HS-27A (cell line): ENCODE data around the gene SEPTIN14.
"Not testable (repeated sequence)": the region's sequence is repeated elsewhere in the genome, so short reads cannot be mapped to it uniquely, and the experiment has no call there.

Experiments used
- DNase-seq: peaks from one replicate; pipeline ENCODE4 v3.0.0-alpha.2; 2012; ENCODE audit warnings: low read depth, missing footprints

Gene SEPTIN14

GRCh38 chr7:55862652-55863051, at the start of gene SEPTIN14:
Gene SEPTIN14 (minus strand): TSS chr7:55862752. CDS start chr7:55861996, 756 bp downstream.
- not testable (repeated sequence) for DNase-seq

DNA sequence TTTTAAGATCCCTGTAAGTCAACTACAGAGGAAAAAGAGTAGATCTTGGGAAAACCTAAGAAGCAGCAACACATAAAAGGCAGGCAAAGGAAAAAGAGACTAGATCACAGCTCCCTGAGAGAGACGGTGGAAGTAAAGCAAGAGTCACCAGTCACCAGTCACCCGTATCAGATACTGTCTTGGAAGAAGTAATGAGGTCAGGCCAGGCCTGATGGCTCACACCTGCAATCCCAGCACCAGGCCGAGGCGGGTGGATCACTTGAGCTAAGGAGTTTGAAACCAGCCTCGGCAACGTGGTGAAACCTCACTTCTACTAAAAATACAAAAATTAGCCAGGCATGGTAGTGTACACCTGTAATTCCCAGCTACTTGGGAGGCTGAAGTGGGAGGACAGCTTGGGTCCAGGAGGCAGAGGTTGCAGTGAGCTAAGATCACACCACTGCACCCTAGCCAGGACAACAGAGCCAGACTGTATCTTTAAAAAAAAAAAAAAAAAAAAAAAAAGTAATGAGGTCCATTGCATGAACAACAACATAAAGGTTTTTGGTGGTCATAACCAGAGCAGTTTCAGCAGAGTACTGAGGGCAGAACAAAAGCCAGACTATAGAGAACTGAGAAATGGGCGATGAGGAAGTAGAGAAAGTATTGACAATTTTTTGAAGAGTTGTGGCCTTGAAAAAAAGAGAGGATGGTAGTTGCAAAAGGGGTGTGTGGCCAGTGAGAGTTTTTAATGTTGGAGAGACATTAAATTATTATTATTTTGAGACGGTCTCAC, 41.6 kb upstream of the SEPTIN14 start:
- no peak for DNase-seq

DNA sequence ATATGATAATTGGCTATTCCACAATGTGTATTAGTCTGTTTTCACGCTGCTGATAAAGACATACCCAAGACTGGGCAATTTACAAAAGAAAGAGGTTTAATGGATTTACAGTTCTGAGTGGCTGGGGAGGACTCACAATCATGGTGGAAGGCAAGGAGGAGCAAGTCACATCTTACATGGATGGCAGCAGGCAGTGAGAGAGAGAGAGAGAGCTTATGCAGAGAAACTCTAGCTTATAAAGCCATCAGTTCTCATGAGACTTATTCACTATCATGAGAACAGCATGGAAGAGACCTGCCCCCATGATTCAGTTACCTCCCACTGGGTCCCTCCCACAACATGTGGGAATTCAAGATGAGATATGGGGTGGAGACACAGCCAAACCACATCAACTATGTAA, 38.5 kb upstream of the SEPTIN14 start:
- DNase-seq = not testable (repeated sequence)

DNA sequence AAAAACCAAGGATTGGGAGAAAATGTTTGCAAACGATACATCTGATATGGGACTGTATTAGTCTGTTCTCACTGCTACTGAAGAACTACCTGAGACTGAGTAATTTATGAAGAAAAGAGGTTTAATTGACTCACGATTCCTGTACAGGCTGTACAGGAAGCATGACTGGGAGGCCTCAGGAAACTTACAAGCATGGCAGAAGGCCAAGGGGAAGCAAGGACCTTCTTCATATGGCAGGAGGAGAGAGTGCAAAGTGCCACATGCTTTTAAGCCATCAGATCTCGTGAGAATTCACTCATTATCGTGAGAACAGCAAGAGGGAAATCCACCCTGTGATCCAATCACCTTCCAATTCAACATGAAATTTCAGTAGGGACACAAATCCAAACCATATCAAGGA, 35.7 kb upstream of the SEPTIN14 start:
- no peak for DNase-seq

- DNase-seq = no peak
Observed at GRCh38 chr7:55895021-55895420, 32.5 kb upstream of the SEPTIN14 start.

DNA sequence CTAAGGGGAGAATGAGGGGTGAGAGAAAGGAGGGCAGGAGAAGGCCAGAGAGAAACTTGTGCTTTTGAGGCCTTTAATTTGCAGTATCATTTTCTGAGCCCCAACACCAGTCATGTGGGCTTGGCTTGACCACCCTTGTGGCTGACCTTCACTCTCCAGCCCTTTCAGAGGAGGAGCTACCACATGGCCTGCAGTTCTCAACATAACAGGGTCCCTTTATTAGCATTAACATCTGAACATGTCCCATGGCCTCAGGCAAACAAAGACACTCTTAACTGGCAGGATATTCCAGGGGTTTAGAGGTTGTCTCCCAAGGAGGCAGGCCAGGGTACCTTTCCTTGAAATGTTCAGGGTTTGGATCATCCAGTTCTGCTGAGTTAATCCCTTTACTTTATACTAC, 31.4 kb upstream of the SEPTIN14 start:
- no peak for DNase-seq

- not testable (repeated sequence) for DNase-seq
Observed at GRCh38 chr7:55888378-55888777, 25.8 kb upstream of the SEPTIN14 start.

DNA sequence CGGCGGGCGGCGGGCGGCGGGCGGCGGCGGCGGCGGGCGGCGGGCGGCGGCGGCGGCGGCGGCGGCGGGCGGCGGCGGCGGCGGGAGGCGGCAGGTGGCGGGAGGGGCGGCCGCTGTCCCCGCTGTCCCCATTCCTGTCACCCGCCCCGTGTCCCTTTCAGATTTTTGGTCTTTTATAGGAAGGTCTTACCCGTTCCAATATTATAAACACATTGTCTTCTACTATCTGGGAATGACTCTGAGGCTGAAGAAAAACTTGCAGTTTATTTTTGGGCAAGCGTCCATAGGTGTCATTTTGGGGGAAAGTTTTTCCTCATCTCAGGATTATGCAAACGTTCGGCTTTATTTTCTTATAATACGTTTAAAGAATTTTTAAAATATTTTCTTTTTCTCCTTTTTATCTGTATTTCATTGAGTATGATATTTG, 25.3 kb upstream of the SEPTIN14 start:
- DNase-seq = no peak

DNA sequence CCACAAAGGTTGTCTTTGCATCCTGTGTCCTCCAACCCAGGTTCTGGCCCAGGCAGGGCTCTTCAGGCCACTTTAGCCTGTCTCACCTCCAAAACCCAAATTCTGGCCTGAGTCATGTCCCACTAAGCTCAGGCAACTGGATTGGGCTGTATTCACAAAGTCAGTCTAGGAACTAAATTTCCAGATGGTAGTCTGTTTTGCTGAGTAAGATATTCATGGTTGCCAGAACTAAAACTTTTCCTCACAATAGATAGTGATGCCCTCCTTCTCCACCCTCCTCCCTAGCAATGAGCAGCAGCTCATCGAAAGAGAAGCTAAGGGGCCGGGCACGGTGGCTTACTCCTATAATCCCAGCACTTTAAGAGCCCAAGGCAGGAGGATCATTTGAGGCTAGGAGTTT, 21.8 kb upstream of the SEPTIN14 start:
- no peak for DNase-seq

- no peak for DNase-seq
Observed at GRCh38 chr7:55878691-55879090, 16.1 kb upstream of the SEPTIN14 start.

GRCh38 chr7:55877308-55877707, 14.8 kb upstream of the SEPTIN14 start:
- DNase-seq = no peak

DNA sequence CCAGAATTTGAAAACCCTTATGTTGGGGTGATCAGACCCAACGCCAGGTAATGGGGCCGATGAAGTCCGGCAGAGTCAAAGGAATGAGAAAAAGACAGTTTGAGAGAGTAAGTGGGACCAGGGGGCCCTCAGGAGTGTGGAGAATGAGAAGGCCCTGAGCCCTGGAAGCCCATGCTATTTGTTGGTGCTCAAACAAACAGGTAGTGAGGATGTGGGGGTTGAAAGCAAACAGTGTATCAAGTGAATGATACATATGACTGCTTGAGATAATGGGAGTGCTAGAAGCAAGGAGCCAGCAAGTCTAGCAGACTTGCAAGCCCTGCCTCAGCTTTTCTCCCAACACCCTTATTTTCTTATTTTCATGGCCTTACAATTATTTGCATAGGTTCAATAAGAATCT, 11.2 kb upstream of the SEPTIN14 start:
- DNase-seq = no peak

DNA sequence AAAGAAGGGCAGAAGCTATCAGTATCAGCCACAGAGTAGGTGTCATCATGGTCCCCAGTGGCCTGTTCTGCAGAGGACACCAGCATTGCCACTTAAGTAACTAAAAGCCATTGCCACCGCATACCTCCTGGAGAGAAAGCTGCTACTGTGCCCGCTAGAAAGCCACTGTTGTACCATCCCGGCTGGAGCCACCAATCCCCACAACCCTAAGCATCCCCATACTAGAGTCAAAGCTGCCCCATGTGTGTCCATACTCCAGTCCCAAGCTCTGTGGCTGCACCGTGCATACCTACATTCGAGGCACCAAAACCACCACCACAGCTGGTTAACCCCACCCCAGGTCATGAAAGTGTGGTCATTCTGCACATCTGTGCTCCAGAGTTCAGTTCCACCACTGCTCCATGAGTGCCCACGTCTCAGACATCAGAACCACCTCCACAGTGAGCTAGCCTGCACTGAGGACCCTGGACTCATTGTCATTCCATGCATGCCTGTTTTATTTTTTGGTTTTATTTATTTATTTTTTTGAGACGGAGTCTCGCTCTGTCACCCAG, 9.5 kb upstream of the SEPTIN14 start:
- DNase-seq = no peak

DNA sequence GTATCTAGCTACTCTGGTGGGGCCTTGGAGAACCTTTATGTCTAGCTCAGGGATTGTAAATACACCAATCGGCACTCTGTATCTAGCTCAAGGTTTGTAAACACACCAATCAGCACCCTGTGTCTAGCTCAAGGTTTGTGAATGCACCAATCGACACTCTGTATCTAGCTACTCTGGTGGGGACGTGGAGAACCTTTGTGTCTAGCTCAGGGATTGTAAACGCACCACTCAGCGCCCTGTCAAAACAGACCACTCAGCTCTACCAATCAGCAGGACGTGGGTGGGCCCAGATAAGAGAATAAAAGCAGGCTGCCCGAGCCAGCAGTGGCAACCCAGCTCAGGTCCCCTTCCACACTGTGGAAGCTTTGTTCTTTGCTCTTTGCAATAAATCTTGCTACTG, 6.4 kb upstream of the SEPTIN14 start:
- DNase-seq = not testable (repeated sequence)

DNA sequence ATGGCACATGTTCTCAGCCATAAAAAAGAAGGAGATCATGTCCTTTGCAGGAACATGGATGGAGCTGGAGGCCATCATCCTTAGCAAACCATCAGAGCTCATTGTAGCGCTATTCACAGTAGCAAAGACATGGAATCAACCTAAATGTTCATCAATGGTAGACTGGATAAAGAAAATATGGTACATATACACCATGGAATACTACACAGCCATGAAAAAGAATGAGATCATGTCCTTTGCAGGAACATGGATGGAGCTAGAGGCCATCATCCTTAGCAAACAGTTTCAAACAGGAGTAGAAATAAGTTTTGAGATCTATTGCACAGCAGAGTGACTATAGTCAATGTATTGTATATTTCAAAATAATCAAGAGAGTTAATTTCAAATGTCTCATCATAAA, 17.4 kb downstream of the SEPTIN14 start:
- not testable (repeated sequence) for DNase-seq

DNA sequence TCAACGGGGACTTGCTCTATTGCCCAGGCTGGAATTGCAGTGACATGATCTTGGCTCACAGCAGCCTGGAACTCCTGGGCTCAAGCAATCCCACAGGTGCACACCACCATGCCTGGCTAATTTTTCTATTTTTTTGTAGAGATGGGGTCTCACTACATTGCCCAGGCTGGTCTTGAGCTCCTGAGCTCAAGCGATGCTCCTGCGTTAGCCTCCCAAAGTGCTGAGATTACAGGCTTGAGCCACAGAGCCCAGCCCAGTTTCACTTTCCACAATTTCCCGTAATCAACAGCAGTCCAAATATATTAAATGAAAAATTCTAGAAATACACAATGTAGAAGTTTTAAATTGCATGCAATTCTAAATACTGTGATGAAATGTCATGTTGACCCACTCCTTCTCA, 24.0 kb downstream of the SEPTIN14 start:
- DNase-seq = no peak

DNA sequence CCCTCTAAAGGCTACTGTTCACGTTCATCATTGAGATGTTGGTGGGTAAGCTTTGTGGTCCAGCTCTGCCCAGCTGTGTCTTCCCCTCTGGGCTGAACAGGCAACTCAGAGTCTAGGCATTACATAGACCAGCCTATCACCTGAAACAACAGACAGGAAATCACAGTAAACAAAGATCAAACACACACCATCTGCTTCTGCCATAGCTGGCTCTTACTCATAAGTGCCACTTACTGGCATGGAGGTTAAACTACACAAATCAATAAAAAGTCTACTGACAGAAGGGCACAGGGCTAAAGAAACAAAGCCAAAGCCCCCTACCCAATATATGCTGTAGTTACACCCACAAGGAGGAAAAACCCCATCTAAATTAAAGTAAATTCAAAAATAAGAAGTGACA, 35.0 kb downstream of the SEPTIN14 start:
- no peak for DNase-seq

DNA sequence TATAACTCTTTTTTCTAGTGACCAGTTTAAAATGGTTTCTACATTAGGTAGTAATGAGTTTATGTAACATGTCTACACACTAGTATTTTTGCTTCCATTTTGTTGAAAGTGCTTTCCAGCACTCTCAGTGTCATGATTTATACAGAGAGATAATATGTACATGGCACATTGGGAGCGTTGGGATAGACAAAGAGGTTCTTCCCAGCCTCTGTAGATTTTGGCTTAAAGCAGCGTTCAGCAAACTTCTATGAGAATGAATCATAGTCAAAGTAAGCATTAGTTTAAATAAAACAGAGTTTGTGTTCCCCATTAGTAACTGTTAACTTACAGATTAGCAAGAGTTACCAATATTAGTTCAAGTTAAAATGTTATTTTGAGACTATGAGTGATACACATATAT, 43.9 kb downstream of the SEPTIN14 start:
- no peak for DNase-seq

DNA sequence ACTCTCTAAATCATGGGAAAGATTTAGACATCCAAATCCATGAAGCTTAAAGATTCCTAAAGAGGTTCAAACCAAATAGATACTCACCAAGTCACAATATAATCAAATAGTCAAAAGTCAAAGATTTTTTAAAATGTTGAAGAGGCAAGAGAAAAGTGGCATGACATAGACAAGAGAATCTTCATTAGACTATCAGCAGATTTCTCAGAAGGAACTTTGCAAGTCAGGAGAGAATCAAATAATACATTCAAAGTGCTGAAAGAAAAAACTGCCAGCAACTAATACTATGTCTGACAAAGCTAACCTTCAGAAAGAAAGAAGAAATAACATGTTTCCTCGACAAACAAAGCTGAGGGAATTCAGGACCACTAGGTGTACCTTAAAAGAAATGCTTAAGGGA, 65.3 kb downstream of the SEPTIN14 start:
- not testable (repeated sequence) for DNase-seq

DNA sequence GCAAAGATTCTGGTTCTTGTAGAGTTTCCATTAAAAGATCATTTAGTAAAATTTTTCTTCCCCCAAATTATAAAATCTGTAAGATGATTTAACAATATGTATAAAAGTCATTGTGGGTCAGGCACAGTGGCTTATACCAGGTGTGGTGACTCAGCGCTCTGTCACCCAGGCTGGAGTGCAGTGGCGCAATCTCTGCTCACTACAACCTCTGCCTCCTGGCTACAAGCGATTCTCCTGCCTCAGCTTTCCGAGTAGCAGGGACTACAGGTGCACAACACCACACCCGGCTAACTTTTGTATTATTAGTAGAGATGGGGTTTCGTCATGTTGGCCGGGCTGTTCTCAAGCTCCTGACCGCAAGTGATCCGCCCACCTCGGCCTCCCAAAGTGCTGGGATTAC, 68.0 kb downstream of the SEPTIN14 start:
- DNase-seq = no peak

- no peak for DNase-seq
Observed at GRCh38 chr7:55792048-55792447, 70.5 kb downstream of the SEPTIN14 start.

DNA sequence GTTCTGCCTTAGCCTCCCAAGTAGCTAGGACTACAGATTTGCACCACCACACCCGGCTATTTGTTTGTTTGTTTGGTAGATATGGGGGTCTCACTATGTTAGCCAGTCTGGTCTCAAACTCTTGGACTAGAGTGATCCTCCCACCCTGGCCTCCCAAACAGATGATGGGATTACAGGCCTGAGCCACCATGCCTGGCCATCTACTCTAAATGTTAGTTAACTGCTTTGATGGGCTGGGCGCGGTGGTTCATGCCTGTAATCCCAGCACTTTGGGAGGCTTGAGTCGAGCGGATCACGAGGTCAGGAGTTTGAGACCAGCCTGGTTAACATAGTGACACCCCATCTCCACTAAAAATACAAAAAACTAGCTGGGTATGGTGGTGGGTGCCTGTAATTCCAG, 74.8 kb downstream of the SEPTIN14 start:
- no peak for DNase-seq

DNA sequence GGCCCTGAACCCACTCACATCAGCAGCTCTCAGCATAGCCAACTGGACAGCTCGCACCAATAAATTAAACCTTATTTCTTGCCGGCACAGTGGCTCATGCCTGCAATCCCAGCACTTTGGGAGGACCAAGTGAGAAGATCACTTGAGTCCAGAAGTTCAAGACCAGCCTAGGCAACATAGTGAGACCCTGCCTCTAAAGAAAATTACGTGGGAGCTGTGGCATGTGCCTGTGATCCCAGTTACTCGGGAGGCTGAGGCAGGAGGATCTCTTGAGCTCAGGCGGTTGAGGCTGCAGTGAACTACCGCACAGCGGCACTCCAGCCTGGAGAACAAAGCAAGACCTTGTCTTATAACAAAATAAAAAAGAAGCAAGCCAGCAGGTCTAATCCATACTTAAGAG, 75.7 kb downstream of the SEPTIN14 start:
- no peak for DNase-seq

DNA sequence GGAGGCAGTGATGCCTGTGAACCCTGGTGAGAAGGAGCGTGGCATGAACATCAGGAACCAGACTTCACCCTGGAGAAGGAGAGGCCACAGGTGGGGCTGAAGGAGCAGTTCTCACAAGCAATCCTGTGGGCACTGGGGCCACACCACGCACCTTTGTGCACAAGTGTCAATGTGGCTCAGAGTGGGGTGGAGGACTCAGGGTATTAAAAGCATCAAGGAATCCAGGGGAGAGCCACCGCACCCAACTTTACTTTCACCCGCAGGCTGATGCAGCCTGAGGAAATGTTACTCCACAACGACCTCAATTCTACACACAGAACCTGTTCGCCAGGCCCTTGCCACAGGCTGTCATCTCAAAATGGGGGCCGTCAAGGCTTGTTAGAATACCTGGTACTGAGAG, 77.1 kb downstream of the SEPTIN14 start:
- DNase-seq = not testable (repeated sequence)
